KBM-7 (cell line): ENCODE data around the gene BTBD16.

Experiments used
- DNase-seq: peaks from one replicate; pipeline ENCODE4 v3.0.0-alpha.2; 2015
- in situ Hi-C: fragments of 300-500 bp; cut with MboI; formaldehyde crosslinking; loops from 2 replicates; pipeline ENCODE4 v1.14.3; 2020; ENCODE audit warnings: low sequenced_read_pairs, low pct_unique_long_range_greater_than_20kb, mixed read lengths

Gene BTBD16

DNA sequence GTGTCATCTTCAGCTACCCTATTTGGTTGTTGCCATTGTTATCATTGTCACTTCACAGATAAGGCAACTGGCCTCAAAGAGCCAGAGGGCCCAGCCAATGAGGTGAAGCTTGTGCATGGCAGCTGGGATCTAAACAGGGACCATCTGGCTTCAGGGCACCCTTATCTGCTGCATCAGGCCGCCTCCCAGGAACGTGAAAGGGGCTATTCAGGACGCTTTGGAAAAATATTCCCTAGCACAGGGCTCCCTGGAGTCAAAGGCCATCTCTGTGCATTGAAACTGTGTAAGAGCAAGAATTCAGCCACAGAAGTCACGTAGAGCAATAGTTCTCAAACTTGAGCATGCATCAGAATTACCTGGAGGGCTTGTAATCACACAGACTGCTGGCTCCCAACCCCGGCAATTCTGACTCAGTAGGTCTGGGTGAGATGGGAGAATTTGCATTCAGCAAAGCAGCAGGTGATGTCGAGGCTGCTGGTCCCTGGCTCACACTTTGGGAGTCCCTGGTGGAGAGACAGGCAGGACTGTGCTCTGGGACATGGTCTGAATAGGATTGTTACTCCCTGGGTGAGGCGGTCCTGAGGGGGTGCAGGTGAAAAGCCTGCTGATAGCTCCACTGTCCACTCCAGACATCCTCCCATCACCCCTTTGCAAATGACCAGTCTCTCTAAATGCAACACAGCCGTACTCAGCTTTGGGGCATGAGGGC lies 81.9 kb downstream of the BTBD16 start:
- no peak for DNase-seq
- in situ Hi-C loops: no loop called here

DNA sequence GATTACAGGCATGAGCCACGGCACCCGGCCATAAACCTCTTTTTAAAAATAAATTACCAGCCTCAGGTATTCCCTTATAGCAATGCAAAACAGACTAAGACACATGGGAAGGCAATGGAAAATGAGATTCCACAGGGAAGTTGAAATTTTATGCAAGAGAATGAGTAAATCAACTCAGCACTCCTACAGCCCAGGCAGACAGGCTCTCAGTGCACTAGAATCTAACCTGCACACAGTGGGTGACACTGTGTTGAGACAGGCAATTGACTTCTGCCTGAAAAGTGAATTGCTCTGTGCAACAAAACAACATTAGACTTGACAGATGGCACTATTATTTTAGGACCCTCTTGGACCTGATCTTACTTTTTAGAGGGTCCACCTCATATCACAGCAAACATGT lies 83.3 kb downstream of the BTBD16 start:
- DNase-seq: no peak
- in situ Hi-C loops: no loop called here

DNA sequence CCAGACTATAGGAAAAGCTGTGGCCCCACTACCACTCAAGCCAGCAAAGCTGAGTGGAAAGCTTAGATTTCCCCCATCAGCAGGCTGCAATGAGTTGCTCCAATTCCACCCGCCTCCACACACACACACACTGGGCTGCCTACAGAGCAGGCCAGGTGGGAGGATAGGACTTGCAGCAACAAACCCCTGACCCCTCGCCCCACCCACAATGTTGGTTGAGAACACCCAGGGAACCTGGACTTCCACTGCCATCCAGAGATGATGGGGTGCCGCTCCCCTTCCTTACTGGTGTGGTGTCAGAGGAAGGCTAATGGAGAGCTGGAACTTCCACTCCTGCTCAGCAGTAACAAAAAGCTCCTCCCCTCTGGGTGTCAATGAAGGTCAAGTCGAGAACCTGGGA lies 86.6 kb downstream of the BTBD16 start:
- DNase-seq: no peak
- in situ Hi-C loops: no loop called here

DNA sequence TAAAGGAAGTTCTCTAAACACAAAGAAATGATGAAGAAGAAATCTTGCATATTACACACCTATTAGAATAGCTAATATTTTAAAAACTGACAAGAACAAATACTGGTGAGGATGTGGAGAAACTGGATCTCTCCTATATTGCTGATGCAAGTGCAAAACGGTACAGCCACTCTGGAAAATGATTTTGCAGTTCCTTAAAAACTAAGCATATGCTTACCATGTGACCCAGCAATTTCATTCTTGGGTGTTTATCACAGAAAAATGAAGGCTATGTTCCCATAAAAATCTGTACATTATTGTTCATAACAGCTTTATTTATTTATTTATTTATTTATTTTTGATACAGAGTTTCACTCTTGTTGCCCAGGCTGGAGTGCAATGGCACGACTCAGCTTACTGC lies 88.5 kb downstream of the BTBD16 start:
- in situ Hi-C loops: no loop called here

DNA sequence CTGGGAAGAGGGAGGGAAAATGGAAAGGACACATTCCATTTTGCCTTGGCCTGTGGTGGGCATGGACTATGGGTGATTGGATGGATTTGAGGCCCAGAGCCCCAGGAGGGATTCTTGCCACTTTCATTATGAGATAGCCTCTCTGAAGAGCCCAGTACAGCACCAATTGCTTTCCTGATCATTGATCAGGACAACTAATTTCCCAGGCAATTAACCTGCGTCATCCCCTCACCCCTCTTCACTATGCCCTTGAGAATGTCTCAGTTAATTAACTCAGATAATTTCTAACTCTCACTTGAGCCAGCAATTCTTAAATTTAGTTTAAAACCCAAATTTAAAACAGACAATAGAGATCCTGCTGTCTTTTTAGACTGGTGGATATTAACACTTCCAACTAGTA lies 90.0 kb downstream of the BTBD16 start:
- DNase-seq: no peak
- in situ Hi-C loops: no loop called here

More for the DNA sequence above, 88.5 kb downstream of the BTBD16 start:
- no peak for DNase-seq

DNA sequence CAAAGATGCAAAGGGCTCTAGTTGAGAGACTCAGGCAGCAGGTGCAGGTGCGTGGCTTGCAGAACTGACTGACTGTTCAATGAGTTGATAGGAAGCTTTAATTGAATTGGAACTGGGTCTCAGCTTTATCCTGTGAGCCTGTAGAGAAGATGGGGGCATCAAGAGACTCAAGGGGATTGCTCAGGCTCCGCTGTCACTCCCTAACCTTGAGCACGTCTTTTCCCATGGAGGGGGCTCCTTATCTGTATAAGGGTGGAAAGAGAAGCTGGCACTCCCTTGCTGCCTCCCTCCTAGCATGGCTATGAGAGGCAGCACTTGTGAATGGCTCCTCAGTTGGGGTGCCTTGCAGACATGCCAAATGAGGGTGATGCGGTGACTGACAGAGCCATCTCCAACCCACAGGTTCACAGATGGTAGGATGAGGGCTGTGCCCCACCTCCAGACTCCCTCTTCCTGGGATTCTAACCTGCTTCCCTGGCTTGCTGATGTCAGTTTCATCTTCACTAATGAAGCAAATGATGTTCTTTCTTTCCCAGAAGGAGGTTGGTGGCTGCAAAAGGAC lies 91.0 kb downstream of the BTBD16 start:
- in situ Hi-C loops: no loop called here
- no peak for DNase-seq

DNA sequence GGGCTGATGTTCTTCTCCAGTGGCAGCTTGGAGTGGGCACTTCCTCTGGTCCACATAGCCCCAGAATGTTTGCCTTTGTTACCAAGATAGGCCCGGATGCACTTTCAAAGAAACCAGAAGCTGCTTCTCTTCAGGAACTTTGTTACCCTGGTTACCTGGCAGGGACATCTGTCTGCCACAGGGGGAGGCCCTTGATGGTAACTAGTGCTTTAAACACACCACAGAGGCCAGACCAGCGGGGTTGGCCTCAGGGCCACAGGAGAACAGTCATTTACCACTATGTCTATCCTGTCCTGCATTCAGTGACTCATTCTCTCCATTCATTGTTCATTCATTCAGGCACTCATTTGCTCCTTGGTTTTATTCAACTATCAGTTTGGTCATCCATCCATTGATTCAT lies 91.5 kb downstream of the BTBD16 start:
- in situ Hi-C loops: no loop called here
- DNase-seq: no peak

DNA sequence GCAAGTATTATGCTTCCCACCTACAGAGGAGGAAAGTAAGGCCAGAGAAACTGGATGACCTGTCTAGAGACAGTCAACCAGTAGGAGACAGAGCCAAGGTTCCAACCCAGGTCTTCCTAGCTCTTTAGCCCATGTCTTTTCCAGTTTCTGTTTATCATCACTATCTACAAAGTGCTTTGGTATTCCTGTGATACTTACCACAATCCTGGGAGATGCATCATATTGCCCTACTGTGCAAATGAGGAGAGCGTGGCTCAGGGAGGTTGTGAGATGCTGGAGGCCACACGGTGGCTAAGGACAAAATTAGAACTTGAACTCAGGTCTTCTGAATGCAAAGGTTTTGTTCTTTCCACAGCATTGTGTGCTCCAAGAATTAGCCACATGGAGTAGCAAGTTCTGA lies 92.2 kb downstream of the BTBD16 start:
- DNase-seq: no peak
- in situ Hi-C loops: no loop called here

DNA sequence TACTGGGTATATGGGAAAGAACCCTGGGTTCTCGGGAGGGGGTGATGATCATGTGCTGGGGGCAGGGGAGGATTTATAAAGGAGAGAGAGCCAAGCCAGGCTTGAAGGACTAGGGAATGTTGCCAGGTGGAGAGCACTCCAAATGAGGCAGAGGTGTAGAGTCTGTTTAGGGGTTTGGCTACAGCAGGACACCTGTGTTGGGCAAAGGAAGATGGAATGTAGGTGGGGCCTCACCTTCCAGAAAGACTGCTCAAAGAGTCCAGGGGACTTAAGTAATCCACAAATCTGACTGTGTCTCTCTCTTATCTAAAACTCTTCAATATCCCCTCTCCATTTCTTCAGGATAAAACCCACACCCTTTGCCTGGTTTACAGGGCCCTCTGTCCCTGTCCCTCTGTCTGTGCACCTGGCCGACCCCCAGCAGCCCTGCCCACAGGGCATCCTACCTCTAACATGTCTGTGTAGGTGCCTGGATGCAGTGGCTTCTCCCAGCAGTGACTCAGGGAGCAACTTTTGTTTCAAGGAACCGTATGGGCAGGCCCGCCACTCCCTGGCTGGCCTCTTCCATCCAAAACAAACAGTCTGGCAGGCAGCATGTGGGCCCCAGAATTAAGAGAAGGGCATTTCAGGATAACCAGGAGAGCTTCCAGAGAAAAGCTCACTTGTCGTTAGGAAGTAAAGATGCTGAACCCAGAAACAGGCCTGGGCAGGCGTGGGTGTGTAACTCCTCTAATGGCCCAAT lies 92.8 kb downstream of the BTBD16 start:
- DNase-seq: no peak
- in situ Hi-C loops: no loop called here

DNA sequence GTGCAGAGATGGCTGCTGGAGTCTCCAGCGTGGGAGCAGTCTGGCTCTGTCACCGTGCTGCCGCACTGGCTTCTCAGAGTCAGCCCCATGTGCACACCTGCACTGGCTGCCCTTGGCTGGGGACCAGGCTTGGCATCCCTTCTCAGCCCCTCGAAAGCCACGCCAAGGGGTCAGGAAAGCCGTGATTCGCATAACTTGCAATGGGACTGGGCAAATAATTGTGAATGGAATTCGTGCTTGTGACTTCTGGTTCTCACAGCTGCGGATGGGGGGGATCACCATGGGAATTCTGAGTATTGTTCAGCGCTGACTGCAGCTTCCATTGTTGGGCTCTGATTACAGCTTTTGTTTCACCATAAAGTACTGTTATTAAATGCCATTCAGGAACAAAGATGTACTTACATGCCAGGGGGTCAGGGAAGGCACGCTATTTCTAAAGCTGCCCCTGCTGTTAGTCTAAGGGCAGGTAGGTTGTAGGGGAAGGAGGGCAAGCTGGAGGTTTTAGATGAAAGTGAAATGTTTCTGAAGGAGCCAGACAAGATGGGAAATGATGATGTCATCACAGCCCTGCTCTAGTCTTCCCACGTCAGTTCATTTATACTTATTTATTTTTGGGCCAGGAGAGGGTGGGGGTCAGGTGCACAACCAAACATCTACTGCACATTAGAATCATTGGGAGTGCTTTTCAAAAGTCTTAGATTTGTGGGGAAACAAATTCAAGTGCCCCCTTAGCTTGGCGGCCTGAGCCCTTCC lies 97.6 kb downstream of the BTBD16 start:
- in situ Hi-C loops: no loop called here

DNA sequence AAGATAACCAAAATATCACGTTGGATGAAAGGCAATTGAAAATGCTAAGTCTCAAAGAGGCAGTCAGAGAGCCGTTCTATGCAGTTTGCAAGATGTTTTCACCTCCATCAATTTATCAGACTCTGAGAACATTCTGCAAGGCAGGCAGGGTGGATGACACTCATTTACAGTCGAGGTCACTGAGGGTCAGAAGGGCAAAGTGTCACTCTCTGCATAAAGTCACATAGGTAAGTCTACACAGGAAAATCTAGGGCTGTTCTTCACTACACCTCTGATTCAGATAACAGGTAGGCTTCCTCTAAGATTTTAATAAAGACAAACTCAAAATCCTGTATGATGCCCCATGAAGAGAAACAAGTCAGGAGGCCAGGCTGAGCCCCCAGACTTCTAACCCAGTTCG lies 102.0 kb downstream of the BTBD16 start:
- no peak for DNase-seq
- in situ Hi-C loops: no loop called here

More for the DNA sequence above, 97.6 kb downstream of the BTBD16 start:
- DNase-seq: no peak

DNA sequence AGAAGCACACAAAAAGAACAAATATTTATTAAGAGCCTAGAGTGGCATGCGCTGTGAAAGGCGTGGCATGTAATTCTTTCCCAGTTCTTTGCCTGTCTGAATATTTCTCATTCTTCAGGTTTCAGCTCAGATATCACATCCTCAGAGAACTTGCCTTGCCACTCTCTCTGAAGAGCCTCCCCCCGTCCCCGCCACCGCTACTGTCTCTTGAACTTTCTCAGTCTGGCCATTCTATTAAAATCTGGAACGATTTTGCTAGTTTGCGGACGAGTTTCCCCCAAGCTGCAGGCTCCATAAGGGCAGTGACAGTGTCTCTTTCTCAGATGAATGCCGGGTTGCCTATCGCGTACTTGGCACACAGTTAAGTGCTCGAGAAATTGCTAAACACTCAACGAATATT lies 102.6 kb downstream of the BTBD16 start:
- no peak for DNase-seq
- in situ Hi-C loops: no loop called here

DNA sequence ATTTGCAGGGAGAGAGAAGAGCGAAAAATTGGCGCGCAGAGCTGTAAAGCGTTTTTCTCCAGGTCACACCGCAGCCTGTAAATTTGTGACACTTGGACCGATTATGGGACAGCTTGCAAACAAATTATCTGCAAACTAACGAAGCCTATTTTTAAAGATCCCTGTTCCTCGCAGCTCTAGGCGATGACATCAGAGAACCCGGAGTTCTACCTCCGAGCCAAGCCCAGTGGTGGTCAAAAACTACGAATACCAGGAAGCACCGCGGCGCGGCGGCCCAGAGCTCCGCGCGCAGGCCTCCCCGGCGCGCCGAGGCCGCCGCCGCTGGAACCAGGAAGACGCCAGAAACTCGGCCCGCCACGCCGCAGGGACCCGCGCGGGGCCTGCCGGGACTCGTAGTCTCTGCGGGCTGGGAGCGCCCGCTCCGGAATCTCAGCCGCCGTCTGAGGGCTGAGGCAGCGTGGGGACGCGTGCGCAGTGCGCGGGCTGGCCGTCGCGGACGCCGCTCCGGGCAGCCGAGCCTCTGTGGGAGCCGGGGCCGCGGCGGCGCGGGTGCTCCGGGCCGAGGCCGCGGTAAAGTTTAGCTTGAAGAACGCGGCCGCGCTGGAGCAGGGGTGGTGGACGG lies 103.3 kb downstream of the BTBD16 start, which contains the start of gene PLEKHA1:
Gene PLEKHA1, plus strand, starts transcription at position 472 of the 622 bp plus-strand sequence. CDS start 18,493 bp downstream, outside the sequence.
- in situ Hi-C loops: no loop called here
- peak; percentile 94 for DNase-seq

DNA sequence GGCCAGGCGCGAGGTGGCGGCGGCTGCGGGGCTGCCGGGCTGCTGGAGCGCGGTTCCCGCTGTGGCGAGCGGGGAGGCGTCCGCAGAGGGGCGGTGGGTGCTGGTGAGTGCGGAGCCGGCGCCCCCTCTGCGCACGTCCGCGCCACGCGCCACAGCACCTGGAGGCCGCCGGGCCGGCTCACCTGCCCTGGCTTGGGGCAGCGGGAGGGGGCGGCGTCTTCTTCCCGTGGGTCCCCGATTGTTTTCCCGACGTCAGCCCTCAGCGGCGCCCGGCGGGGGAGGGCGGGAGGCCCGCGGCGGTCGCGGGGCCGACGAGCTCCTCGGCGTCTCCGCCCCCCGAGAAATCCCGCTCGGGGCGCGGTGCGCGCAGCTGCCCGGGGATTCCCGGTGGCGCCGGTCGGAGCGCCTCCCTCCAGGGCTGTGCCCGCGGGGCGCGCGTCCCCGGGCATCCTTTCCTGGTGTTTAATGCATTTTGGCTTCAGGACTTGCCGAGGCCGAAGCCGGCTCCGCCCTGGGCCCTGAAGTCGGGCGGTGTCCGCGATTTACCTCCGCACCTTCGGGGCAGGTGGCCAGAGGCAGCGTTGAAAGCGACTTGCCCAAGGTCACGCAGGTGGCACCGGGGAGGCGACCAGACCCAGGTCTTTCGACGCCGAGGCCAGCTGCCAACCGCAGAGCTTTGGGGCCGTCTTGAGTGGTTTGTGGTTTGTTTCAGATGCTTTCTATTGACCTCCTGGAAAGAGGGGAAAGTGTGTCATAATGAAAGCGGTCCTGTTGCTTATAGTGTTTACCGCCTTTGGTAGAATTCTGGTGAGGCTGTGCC lies 104.0 kb downstream of the BTBD16 start:
- in situ Hi-C loops: no loop called here
- DNase-seq: peak; percentile 58

DNA sequence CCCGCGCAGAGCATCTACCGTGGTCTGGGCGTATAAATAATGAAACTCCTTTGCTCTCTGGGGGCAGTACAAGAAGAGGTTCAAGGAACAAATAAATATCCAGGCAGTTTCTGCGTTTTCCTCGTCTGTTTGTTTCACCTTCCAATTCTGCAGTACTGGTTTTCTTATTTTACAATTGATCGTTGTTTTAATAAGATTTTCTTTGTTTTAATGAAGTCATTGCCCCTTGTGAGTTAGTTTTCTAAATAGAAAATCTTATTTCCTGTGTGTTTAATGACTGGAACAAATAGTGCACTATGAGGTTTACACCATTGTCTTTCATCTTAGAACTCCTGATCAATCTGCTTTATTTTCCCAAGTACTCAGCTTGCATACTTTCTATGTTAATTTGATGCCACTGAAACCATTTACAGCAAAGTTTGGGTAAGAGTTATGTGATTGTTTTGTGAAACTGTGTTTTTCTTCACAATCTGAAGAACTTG lies 104.6 kb downstream of the BTBD16 start:
- DNase-seq: no peak
- in situ Hi-C loops: no loop called here

DNA sequence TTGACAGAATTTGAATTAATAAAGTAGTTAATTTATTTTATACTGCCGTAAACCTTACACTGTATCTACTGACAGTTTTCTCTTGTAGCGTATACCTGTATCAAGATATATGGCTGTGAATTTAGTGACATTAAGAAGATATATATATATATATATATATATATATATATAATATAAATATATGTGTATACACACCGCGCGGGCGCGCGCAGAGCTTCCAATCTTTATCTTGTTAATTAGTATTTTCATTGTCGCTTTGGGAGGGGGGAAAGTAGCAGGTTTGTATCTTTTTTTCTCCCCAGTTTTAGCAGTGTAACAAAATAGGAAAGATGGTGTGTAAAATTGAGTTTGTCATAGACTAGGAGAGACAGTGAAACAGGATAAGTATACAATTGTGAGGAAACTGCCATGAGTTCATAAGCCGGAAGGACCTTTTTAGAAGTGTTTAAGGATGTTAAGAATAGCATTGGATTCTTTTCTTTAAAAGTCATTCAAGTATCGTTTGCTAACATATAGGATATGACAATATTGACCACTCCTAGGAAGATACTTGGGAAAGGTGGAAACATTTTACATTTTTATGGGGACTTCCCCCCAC lies 105.4 kb downstream of the BTBD16 start:
- in situ Hi-C loops: no loop called here

DNA sequence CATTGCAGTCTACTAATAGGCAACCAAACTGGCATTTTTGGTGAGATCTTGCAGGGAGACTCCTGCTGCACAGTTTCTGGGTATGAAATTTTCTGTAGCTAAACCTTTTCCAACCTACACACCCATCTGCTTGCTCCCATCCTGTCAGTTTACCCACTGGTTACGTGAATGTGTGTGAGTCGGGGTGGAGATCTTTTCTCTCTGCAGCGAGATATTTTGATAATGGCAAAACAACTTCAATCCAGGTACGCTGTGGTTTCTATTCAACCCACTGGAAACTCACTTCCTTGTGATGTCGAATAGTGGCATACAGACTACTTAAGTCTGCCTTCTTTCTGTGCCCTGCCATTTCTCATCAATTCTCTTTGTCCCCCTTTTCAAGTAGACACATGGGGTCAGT lies 107.9 kb downstream of the BTBD16 start:
- DNase-seq: no peak
- in situ Hi-C loops: no loop called here

More for the DNA sequence above, 105.4 kb downstream of the BTBD16 start:
- DNase-seq: no peak

DNA sequence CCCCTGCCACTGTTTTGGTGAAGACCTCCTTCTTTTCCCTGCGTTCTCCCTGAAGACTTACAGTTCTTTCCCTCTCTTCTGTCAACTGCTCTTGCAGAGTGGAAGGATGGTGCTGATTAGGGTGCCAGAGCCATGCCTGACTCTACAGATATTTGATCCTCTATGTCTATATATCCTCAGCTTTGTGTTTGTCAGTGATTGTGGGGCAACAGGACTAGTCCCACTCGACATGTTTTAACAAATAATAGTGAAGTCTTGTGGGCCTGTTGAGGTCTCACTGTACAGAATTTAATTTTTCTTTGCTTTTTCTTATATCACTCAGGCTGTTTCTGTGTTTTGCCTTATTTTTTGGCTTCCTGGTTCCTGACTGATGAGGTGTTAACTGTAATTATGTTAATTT lies 108.4 kb downstream of the BTBD16 start:
- no peak for DNase-seq
- in situ Hi-C loops: no loop called here
